Measurements from ENCODE around the gene KRT27. TPM values are rescaled to one million over a fixed set of nuclear protein-coding genes. Genes with fewer than 3 reads are reported as not detected.

The KRT27 gene
- total RNA-seq, 4 donors from 2014 or later = not detected

GRCh38 chr17:40801157-40801556 is 18.8 kb upstream of the KRT27 start:
- Histone ChIP-seq H3K9me3 (no peaks in the 10 kb centered on the region), H3K4me1 (no peaks in the 10 kb centered on the region), H3K4me3 (no peak overlapping the region), H3K27me3 (peaks cover 0 to 52% (median 0%) of the 10 kb centered on the region in 4 donors), H3K36me3 (no peaks in the 10 kb centered on the region), H3K27ac (replicated peaks in 1 of 4) (no peak overlapping the region)
- TF ChIP-seq CTCF (IDR thresholded peaks at IDR 0.05) (no peak), POLR2A (IDR thresholded peaks at IDR 0.05; ENCODE audit: low read depth) (no peak)
- DNase-seq (ENCODE audit: extremely low spot score) = no peak
- 80% methylated on average over 2 of the region's 2 CpGs for WGBS
- intact Hi-C loops (cut with DNase I) = loop anchor here (5.0 to 10.0 kb wide), 4 partner anchors 104 to 861 kb away; no protein-coding TSS in a partner anchor

- no peak for TF ChIP-seq POLR2A (IDR thresholded peaks at IDR 0.05; ENCODE audit: low read depth)
- Histone ChIP-seq H3K27me3 (peaks cover 0 to 51% (median 0%) of the 10 kb centered on the region in 4 donors), H3K4me3 (no peak overlapping the region), H3K4me1 (no peaks in the 10 kb centered on the region), H3K9me3 (no peaks in the 10 kb centered on the region), H3K36me3 (no peaks in the 10 kb centered on the region), H3K27ac (replicated peaks in 1 of 4) (no peak overlapping the region)
- 60% methylated on average over 1 of the region's 1 CpG for WGBS
- intact Hi-C loops (cut with DNase I) = loop anchor here (5.0 to 10.0 kb wide), 4 partner anchors 104 to 862 kb away; no protein-coding TSS in a partner anchor
- DNase-seq (ENCODE audit: extremely low spot score) = no peak
Observed at GRCh38 chr17:40800381-40800780, 18.0 kb upstream of the KRT27 start.

GRCh38 chr17:40799859-40800258 is 17.5 kb upstream of the KRT27 start, which contains the start of gene KRT28:
KRT28 (minus strand) TSS chr17:40799959; CDS start chr17:40799893, 66 bp downstream.
- Histone ChIP-seq H3K4me1 (no peaks in the 10 kb centered on the region), H3K9me3 (no peaks in the 10 kb centered on the region), H3K4me3 (no peak within 1 kb of the TSS), H3K36me3 (no peaks in the 10 kb centered on the region), H3K27me3 (peaks cover 0 to 45% (median 0%) of the 10 kb centered on the region in 4 donors), H3K27ac (replicated peaks in 1 of 4) (no peak within 1 kb of the TSS)
- DNase-seq (ENCODE audit: extremely low spot score) = no peak
- intact Hi-C loops (cut with DNase I) = loop anchor here (5.0 to 10.0 kb wide), 4 partner anchors 105 to 862 kb away; no protein-coding TSS in a partner anchor
- TF ChIP-seq EP300 (IDR thresholded peaks at IDR 0.05) (no peak), POLR2AphosphoS5 (IDR thresholded peaks at IDR 0.05) (no peak), CTCF (IDR thresholded peaks at IDR 0.05) (no peak), POLR2A (IDR thresholded peaks at IDR 0.05; ENCODE audit: low read depth) (no peak)
- 78% methylated on average over 3 of the region's 3 CpGs for WGBS

- H3K4me1 ChIP-seq = peaks cover 0 to under 1% (median 0%) of the 10 kb centered on the region in 4 donors
- no peak overlapping the region for H3K27ac ChIP-seq (replicated peaks in 1 of 4)
- no peaks in the 10 kb centered on the region for H3K9me3 ChIP-seq
- no peak overlapping the region for H3K4me3 ChIP-seq
- H3K36me3 ChIP-seq = no peaks in the 10 kb centered on the region
- no peak for DNase-seq (ENCODE audit: extremely low spot score)
- peaks cover 0 to 49% (median 0%) of the 10 kb centered on the region in 4 donors for H3K27me3 ChIP-seq
- WGBS = 71% methylated on average over 27 of the region's 27 CpGs
- intact Hi-C loops (cut with DNase I) = no loop called here
- TF ChIP-seq CTCF (IDR thresholded peaks at IDR 0.05) (no peak), POLR2A (IDR thresholded peaks at IDR 0.05; ENCODE audit: low read depth) (no peak), EP300 (IDR thresholded peaks at IDR 0.05) (no peak), POLR2AphosphoS5 (IDR thresholded peaks at IDR 0.05) (no peak)
Observed at GRCh38 chr17:40796846-40797245, 14.5 kb upstream of the KRT27 start.

GRCh38 chr17:40795019-40795667 is 12.8 kb upstream of the KRT27 start:
- no peak for DNase-seq (ENCODE audit: extremely low spot score)
- intact Hi-C loops (cut with DNase I) = no loop called here
- Histone ChIP-seq H3K9me3 (no peaks in the 10 kb centered on the region), H3K4me3 (no peak overlapping the region), H3K27ac (replicated peaks in 1 of 4) (no peak overlapping the region), H3K4me1 (peaks cover 0 to 6% (median 0%) of the 10 kb centered on the region in 4 donors), H3K27me3 (peaks cover 0 to 48% (median 0%) of the 10 kb centered on the region in 4 donors), H3K36me3 (no peaks in the 10 kb centered on the region)
- WGBS = 79% methylated on average over 10 of the region's 10 CpGs
- no peak for TF ChIP-seq POLR2AphosphoS5 (IDR thresholded peaks at IDR 0.05)
- no peak for TF ChIP-seq EP300 (IDR thresholded peaks at IDR 0.05)
- TF ChIP-seq POLR2A (IDR thresholded peaks at IDR 0.05; ENCODE audit: low read depth) = no peak
- no peak for TF ChIP-seq CTCF (IDR thresholded peaks at IDR 0.05)

All from esophagus muscularis mucosa (tissue), 4 donors.